ENCODE measurements around the gene TNFRSF17. TPM values are rescaled to one million over a fixed set of nuclear protein-coding genes. Genes with fewer than 3 reads are reported as not detected.

Gene TNFRSF17
- total and polyA plus RNA-seq, 2 experiments from 2014 or later = not detected

- H3K9me2 ChIP-seq (ENCODE audit: insufficient read depth) = no peaks in the 10 kb centered on the region
- TF ChIP-seq EZH2phosphoT487 (IDR thresholded peaks at IDR 0.05; ENCODE audit: insufficient read depth, low read depth) (no peak), EZH2 (IDR thresholded peaks at IDR 0.05; ENCODE audit: insufficient read depth, poor library complexity, severe bottlenecking) (no peak)
- no peaks in the 10 kb centered on the region for H3K9me3 ChIP-seq (ENCODE audit: low read depth)
- H3K4me3 ChIP-seq = no peak overlapping the region
- no peaks in the 10 kb centered on the region for H4K20me1 ChIP-seq (ENCODE audit: insufficient read depth)
- no peak overlapping the region for H3K27ac ChIP-seq
- no peak overlapping the region for H3K4me2 ChIP-seq (ENCODE audit: unreplicated experiment)
- no peaks in the 10 kb centered on the region for H3K79me2 ChIP-seq (ENCODE audit: insufficient read depth)
- no peaks in the 10 kb centered on the region for H3F3A ChIP-seq (ENCODE audit: insufficient read depth)
- DNase-seq = no peak
- in situ Hi-C loops (cut with MboI) = no loop called here
- no peaks in the 10 kb centered on the region for H3K27me3 ChIP-seq (replicated peaks; ENCODE audit: insufficient read depth)
- H3K36me3 ChIP-seq (ENCODE audit: low read depth) = no peaks in the 10 kb centered on the region
- 97 to 98% methylated on average over 2 of the region's 2 CpGs for WGBS, 2 experiments (ENCODE audit: low coverage in 1 of 2, low lambda C conversion rate in 2 of 2, missing lambda C conversion rate in 2 of 2)
- 0 out of 2 replicates have a peak, but pooled peaks cover 6% of the 10 kb centered on the region for H3K4me1 ChIP-seq (ENCODE audit: insufficient read depth)
- no peak overlapping the region for H2AFZ ChIP-seq
- no peak overlapping the region for H3K9ac ChIP-seq
These were observed 44.9 kb downstream of the TNFRSF17 start for GRCh38 chr16:12009922-12010321.

- Histone ChIP-seq H3K79me2 (ENCODE audit: insufficient read depth) (no peaks in the 10 kb centered on the region), H3K9ac (no peak overlapping the region), H3K9me2 (ENCODE audit: insufficient read depth) (no peaks in the 10 kb centered on the region), H4K20me1 (ENCODE audit: insufficient read depth) (no peaks in the 10 kb centered on the region), H3K9me3 (ENCODE audit: low read depth) (no peaks in the 10 kb centered on the region), H3K36me3 (ENCODE audit: low read depth) (no peaks in the 10 kb centered on the region), H3K4me2 (ENCODE audit: unreplicated experiment) (no peak overlapping the region), H3K27me3 (replicated peaks; ENCODE audit: insufficient read depth) (no peaks in the 10 kb centered on the region), H3K4me1 (ENCODE audit: insufficient read depth) (0 out of 2 replicates have a peak, but pooled peaks cover 6% of the 10 kb centered on the region), H3K4me3 (no peak overlapping the region), H2AFZ (no peak overlapping the region), H3F3A (ENCODE audit: insufficient read depth) (no peaks in the 10 kb centered on the region), H3K27ac (no peak overlapping the region; the same call in 1 of the 2 replicates)
- DNase-seq = peak; percentile 39
- in situ Hi-C loops (cut with MboI) = no loop called here
- WGBS, 2 experiments (ENCODE audit: low coverage in 1 of 2, low lambda C conversion rate in 2 of 2, missing lambda C conversion rate in 2 of 2) = 54 to 55% methylated on average over 13 of the region's 13 CpGs
- TF ChIP-seq EZH2phosphoT487 (IDR thresholded peaks at IDR 0.05; ENCODE audit: insufficient read depth, low read depth) (no peak), EZH2 (IDR thresholded peaks at IDR 0.05; ENCODE audit: insufficient read depth, poor library complexity, severe bottlenecking) (no peak)
These were observed 45.6 kb downstream of the TNFRSF17 start for GRCh38 chr16:12010388-12011251.

GRCh38 chr16:12011565-12011964 lies 46.6 kb downstream of the TNFRSF17 start:
- Histone ChIP-seq H3K9me2 (ENCODE audit: insufficient read depth) (no peaks in the 10 kb centered on the region), H4K20me1 (ENCODE audit: insufficient read depth) (no peaks in the 10 kb centered on the region), H3K4me2 (ENCODE audit: unreplicated experiment) (no peak overlapping the region), H2AFZ (no peak overlapping the region), H3K4me3 (no peak overlapping the region), H3K9ac (no peak overlapping the region), H3F3A (ENCODE audit: insufficient read depth) (peaks cover 8% of the 10 kb centered on the region), H3K79me2 (ENCODE audit: insufficient read depth) (no peaks in the 10 kb centered on the region), H3K4me1 (ENCODE audit: insufficient read depth) (peaks cover 11% of the 10 kb centered on the region), H3K36me3 (ENCODE audit: low read depth) (no peaks in the 10 kb centered on the region), H3K9me3 (ENCODE audit: low read depth) (no peaks in the 10 kb centered on the region), H3K27ac (no peak overlapping the region), H3K27me3 (replicated peaks; ENCODE audit: insufficient read depth) (no peaks in the 10 kb centered on the region)
- TF ChIP-seq EZH2phosphoT487 (IDR thresholded peaks at IDR 0.05; ENCODE audit: insufficient read depth, low read depth) = no peak
- TF ChIP-seq EZH2 (IDR thresholded peaks at IDR 0.05; ENCODE audit: insufficient read depth, poor library complexity, severe bottlenecking) = no peak
- no peak for DNase-seq
- WGBS, 2 experiments (ENCODE audit: low coverage in 1 of 2, low lambda C conversion rate in 2 of 2, missing lambda C conversion rate in 2 of 2) = 96 to 97% methylated on average over 4 of the region's 4 CpGs
- in situ Hi-C loops (cut with MboI) = no loop called here

GRCh38 chr16:12016291-12016947 lies 51.4 kb downstream of the TNFRSF17 start:
- H3K27ac ChIP-seq = no peak overlapping the region
- no peaks in the 10 kb centered on the region for H3K27me3 ChIP-seq (replicated peaks; ENCODE audit: insufficient read depth)
- H3K4me2 ChIP-seq (ENCODE audit: unreplicated experiment) = peak overlapping the region; percentile 30
- no peak for TF ChIP-seq EZH2 (IDR thresholded peaks at IDR 0.05; ENCODE audit: insufficient read depth, poor library complexity, severe bottlenecking)
- no peak for TF ChIP-seq EZH2phosphoT487 (IDR thresholded peaks at IDR 0.05; ENCODE audit: insufficient read depth, low read depth)
- H3K4me3 ChIP-seq = no peak overlapping the region
- H3K9me2 ChIP-seq (ENCODE audit: insufficient read depth) = no peaks in the 10 kb centered on the region
- H3K79me2 ChIP-seq (ENCODE audit: insufficient read depth) = no peaks in the 10 kb centered on the region; the same call in none of the 2 replicates
- peak; percentile 59 for DNase-seq
- H3K36me3 ChIP-seq (ENCODE audit: low read depth) = no peaks in the 10 kb centered on the region
- H3K4me1 ChIP-seq (ENCODE audit: insufficient read depth) = peaks cover 20% of the 10 kb centered on the region
- H4K20me1 ChIP-seq (ENCODE audit: insufficient read depth) = no peaks in the 10 kb centered on the region
- no peak overlapping the region for H2AFZ ChIP-seq
- H3K9me3 ChIP-seq (ENCODE audit: low read depth) = no peaks in the 10 kb centered on the region
- H3K9ac ChIP-seq = no peak overlapping the region
- peaks cover 22% of the 10 kb centered on the region for H3F3A ChIP-seq (ENCODE audit: insufficient read depth)
- in situ Hi-C loops (cut with MboI) = no loop called here
- WGBS, 2 experiments (ENCODE audit: low coverage in 1 of 2, low lambda C conversion rate in 2 of 2, missing lambda C conversion rate in 2 of 2) = 81 to 82% methylated on average over 4 of the region's 4 CpGs
